Fibroblast of the conjunctiva (primary cell): Measurements from ENCODE around the gene SARNP.

ENCODE experiments used
- DNase-seq: peaks from one replicate; pipeline ENCODE4 v3.0.0-alpha.2; 2010; ENCODE audit warnings: low read depth

Gene SARNP

GRCh38 chr12:55707841-55708694 is 109.5 kb downstream of the SARNP start, which contains the start of gene ITGA7:
Gene ITGA7, minus strand, starts transcription at chr12:55707904. Its CDS starts 222 bp downstream, at chr12:55707682.
- no peak for DNase-seq
